BJ (cell line): ENCODE data around the gene GPC4. TPM values are rescaled to one million over a fixed set of nuclear protein-coding genes. Genes with fewer than 3 reads are reported as not detected.

Experiments used
- CTCF ChIA-PET: fragments of 350-600 bp; formaldehyde crosslinking; extraction: SDS; loops from one replicate; lab custom pipeline; 2021; ENCODE audit warnings: antibody characterized with exemption, inconsistent platforms; lab: Yijun Ruan, JAX
- POLR2A ChIA-PET: fragments of 300-600 bp; sonication (Branson Sonifier 250); formaldehyde crosslinking; extraction: SDS; loops from one replicate; lab custom pipeline; 2021; ENCODE audit warnings: antibody characterized with exemption; lab: Charles Lee
- DNase-seq: peaks from one replicate; pipeline ENCODE4 v3.0.0-alpha.2; 2011; ENCODE audit warnings: low read depth
- H3K27me3 ChIP-seq: 2 replicates; pipeline ENCODE4 v1.6.0; 2011; ENCODE audit warnings: low read length; ENCODE audit not compliant: control insufficient read depth, insufficient read depth
- H3K36me3 ChIP-seq: 2 replicates; pipeline ENCODE4 v1.5.1; 2011; ENCODE audit warnings: low read length; ENCODE audit not compliant: control insufficient read depth, insufficient read depth
- H3K4me3 ChIP-seq: 2 replicates; pipeline ENCODE4 v1.5.1; 2011; ENCODE audit warnings: low read depth, mild to moderate bottlenecking, control low read depth, low read length
- CTCF ChIP-seq: IDR thresholded peaks from 2 replicates; pipeline ENCODE4 v1.5.1; 2011; ENCODE audit warnings: low read depth, mild to moderate bottlenecking, control low read depth, inconsistent platforms, low read length, moderate library complexity; ENCODE audit not compliant: insufficient read depth
- polyA plus RNA-seq: library from polyadenylated mRNA; depleted of rRNA; stranded (reverse); fragments of >200 nt; gene quantifications from 2 replicates; pipeline ENCODE4 v1.2.3, GENCODE V29; 2011

Gene GPC4
- polyA plus RNA-seq, 1 experiment = 0.26 TPM

GRCh38 chrX:133300591-133300990 is 114.7 kb downstream of the GPC4 start:
- Histone ChIP-seq H3K27me3 (no peaks in the 10 kb centered on the region), H3K4me3 (no peak overlapping the region), H3K36me3 (no peaks in the 10 kb centered on the region)
- no peak for DNase-seq
- TF ChIP-seq CTCF = no peak
- POLR2A ChIA-PET = no interaction called here
- CTCF ChIA-PET = no interaction called here

GRCh38 chrX:133297284-133297683 is 118.0 kb downstream of the GPC4 start:
- no peak for DNase-seq
- no peak for TF ChIP-seq CTCF
- no peaks in the 10 kb centered on the region for H3K36me3 ChIP-seq
- POLR2A ChIA-PET = no interaction called here
- H3K4me3 ChIP-seq = no peak overlapping the region
- CTCF ChIA-PET = no interaction called here
- H3K27me3 ChIP-seq = no peaks in the 10 kb centered on the region

- no peaks in the 10 kb centered on the region for H3K27me3 ChIP-seq
- no peaks in the 10 kb centered on the region for H3K36me3 ChIP-seq
- H3K4me3 ChIP-seq = no peak overlapping the region
- ChIA-PET CTCF (no interaction called here), POLR2A (no interaction called here)
- no peak for TF ChIP-seq CTCF
- DNase-seq = no peak
Observed at GRCh38 chrX:133294126-133294525, 121.2 kb downstream of the GPC4 start.

- Histone ChIP-seq H3K36me3 (no peaks in the 10 kb centered on the region), H3K27me3 (no peaks in the 10 kb centered on the region), H3K4me3 (no peak overlapping the region)
- TF ChIP-seq CTCF = no peak
- POLR2A ChIA-PET = no interaction called here
- CTCF ChIA-PET = no interaction called here
- DNase-seq = no peak
Observed at GRCh38 chrX:133290076-133290475, 125.2 kb downstream of the GPC4 start.

- no peak for TF ChIP-seq CTCF
- ChIA-PET CTCF (interaction anchor here (0.7 kb wide), 1 partner anchor 1562 kb away, joined by 3 read pairs; no protein-coding TSS in a partner anchor), POLR2A (no interaction called here)
- no peak overlapping the region for H3K4me3 ChIP-seq
- H3K27me3 ChIP-seq = no peaks in the 10 kb centered on the region
- no peak for DNase-seq
- H3K36me3 ChIP-seq = no peaks in the 10 kb centered on the region
Observed at GRCh38 chrX:133287860-133288259, 127.4 kb downstream of the GPC4 start.
